HepG2 (cell line): Measurements from ENCODE around the gene OLFM1. TPM values are rescaled to one million over a fixed set of nuclear protein-coding genes. Genes with fewer than 3 reads are reported as not detected.

ENCODE experiments used
- HOXA7 ChIP-seq: sonication (generic); formaldehyde crosslinking; IDR thresholded peaks from 2 replicates; pipeline ENCODE4 v1.8.1; 2022; ENCODE audit warnings: mild to moderate bottlenecking, missing genetic modification reagents, moderate library complexity
- JUN ChIP-seq: sonication (generic); formaldehyde crosslinking; IDR thresholded peaks from 2 replicates; pipeline ENCODE4 v1.4.0; 2020; ENCODE audit warnings: mild to moderate bottlenecking, missing genetic modification reagents
- JUNB ChIP-seq: sonication (generic); formaldehyde crosslinking; IDR thresholded peaks from 2 replicates; pipeline ENCODE4 v1.8.0; 2022; ENCODE audit warnings: missing genetic modification reagents, mild to moderate bottlenecking, borderline replicate concordance
- NKX3-1 ChIP-seq: sonication (generic); formaldehyde crosslinking; IDR thresholded peaks from 2 replicates; pipeline ENCODE4 v1.5.0; 2020; ENCODE audit warnings: missing genetic modification reagents
- SP2 ChIP-seq: sonication (generic); formaldehyde crosslinking; IDR thresholded peaks from 2 replicates; pipeline ENCODE4 v1.5.1; 2020; ENCODE audit warnings: mild to moderate bottlenecking, missing genetic modification reagents
- WIZ ChIP-seq: sonication (generic); formaldehyde crosslinking; IDR thresholded peaks from 2 replicates; pipeline ENCODE4 v1.5.1; 2020; ENCODE audit warnings: mild to moderate bottlenecking, missing genetic modification reagents
- ZEB1 ChIP-seq: IDR thresholded peaks from 2 replicates; pipeline ENCODE4 v1.6.1; 2012; ENCODE audit warnings: mild to moderate bottlenecking, low read depth, inconsistent platforms; ENCODE audit not compliant: insufficient replicate concordance
- ZFP62 ChIP-seq: sonication (generic); formaldehyde crosslinking; IDR thresholded peaks from 2 replicates; pipeline ENCODE4 v1.4.0; 2020; ENCODE audit warnings: missing genetic modification reagents
- ZMYM3 ChIP-seq: sonication (generic); formaldehyde crosslinking; IDR thresholded peaks from 2 replicates; pipeline ENCODE4 v1.5.1; 2020; ENCODE audit warnings: mild to moderate bottlenecking, missing genetic modification reagents
- polyA plus RNA-seq, 8 experiments: library from polyadenylated mRNA; depleted of rRNA in 3 of 8; stranded (reverse) in 7 of 8; unstranded in 1 of 8; fragments of >200 nt; fragmentation: Illumina TruSeq in 4 of 8; extraction: Trizol in 4 of 8; gene quantifications; 2 replicates each; pipeline versions ENCODE4 v1.2.1 to v1.2.3, GENCODE V29; 2011 to 2016; ENCODE audit warnings: low read depth in 4 of 8, missing spikeins in 1 of 8, mixed read lengths in 1 of 8; ENCODE audit not compliant: insufficient read depth in 1 of 8
- total RNA-seq, 5 experiments: library from RNA; depleted of rRNA; stranded (reverse); fragments of >200 nt; fragmentation: Illumina TruSeq; extraction: Trizol; gene quantifications; 2 replicates each; pipeline ENCODE4 v1.2.3, GENCODE V29; 2016; ENCODE audit warnings: low read depth in 1 of 5
- TF ChIP-seq, protein P1 (sequence below): sonication (generic); formaldehyde crosslinking; IDR thresholded peaks from 2 replicates; pipeline ENCODE4 v1.4.0; 2020; ENCODE audit warnings: missing genetic modification reagents, borderline replicate concordance
- TF ChIP-seq, protein P2 (sequence below): sonication (generic); formaldehyde crosslinking; IDR thresholded peaks from 2 replicates; pipeline ENCODE4 v1.4.0; 2020; ENCODE audit warnings: missing genetic modification reagents
- TF ChIP-seq, protein P3 (sequence below): sonication (generic); formaldehyde crosslinking; IDR thresholded peaks from 2 replicates; pipeline ENCODE4 v1.4.0; 2020; ENCODE audit warnings: missing genetic modification reagents
- TF ChIP-seq, protein P4 (sequence below): sonication (generic); formaldehyde crosslinking; IDR thresholded peaks from 2 replicates; pipeline ENCODE4 v1.8.1; 2023; ENCODE audit warnings: mild to moderate bottlenecking, moderate library complexity, missing genetic modification reagents
- TF ChIP-seq, protein P5 (sequence below): sonication (generic); formaldehyde crosslinking; IDR thresholded peaks from 2 replicates; pipeline ENCODE4 v1.5.0; 2020; ENCODE audit warnings: mild to moderate bottlenecking, missing genetic modification reagents
- TF ChIP-seq, protein P6 (sequence below): sonication (generic); formaldehyde crosslinking; IDR thresholded peaks from 2 replicates; pipeline ENCODE4 v1.8.0; 2022; ENCODE audit warnings: missing genetic modification reagents, mild to moderate bottlenecking, borderline replicate concordance

Gene OLFM1
- total and polyA plus RNA-seq, 2 of the 13 experiments (the other 11 are each of a cell fraction or from before 2014, with no cell fraction given) = not detected

DNA sequence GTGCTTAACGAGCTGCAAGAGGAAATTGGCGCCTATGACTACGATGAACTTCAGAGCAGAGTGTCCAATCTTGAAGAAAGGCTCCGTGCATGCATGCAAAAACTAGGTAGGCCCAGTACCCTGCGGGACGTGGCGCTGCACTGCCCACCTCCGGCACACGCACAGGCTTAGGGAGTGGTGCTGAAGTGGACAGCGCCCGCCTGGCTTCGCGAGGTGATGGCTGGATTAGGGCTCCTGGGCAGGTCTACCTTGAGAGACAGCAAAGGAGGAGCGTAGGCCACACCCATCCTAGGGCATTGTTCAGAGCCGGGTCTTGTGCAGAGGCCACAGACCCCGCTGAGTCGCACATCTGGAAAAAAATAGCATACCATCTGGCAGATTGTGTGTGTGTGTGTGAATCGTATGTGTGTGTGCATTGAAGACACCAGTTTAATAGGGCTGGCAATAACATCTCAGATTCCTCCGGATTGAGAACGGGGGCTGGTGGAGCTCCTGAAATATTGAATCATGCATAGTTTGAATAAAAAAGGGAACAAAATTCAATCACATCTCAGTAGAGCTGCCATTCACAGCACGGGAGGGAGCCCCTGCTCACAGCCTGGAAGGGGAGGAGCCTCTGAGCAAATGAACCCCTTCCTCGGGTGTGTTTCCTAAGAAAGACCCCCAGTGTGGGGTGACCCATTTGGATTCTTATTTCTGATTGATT, 11.1 kb downstream of the OLFM1 start (continued):
- no peak for TF ChIP-seq SP2 (CRISPR knock-in tag)
- TF ChIP-seq, protein P1, sequence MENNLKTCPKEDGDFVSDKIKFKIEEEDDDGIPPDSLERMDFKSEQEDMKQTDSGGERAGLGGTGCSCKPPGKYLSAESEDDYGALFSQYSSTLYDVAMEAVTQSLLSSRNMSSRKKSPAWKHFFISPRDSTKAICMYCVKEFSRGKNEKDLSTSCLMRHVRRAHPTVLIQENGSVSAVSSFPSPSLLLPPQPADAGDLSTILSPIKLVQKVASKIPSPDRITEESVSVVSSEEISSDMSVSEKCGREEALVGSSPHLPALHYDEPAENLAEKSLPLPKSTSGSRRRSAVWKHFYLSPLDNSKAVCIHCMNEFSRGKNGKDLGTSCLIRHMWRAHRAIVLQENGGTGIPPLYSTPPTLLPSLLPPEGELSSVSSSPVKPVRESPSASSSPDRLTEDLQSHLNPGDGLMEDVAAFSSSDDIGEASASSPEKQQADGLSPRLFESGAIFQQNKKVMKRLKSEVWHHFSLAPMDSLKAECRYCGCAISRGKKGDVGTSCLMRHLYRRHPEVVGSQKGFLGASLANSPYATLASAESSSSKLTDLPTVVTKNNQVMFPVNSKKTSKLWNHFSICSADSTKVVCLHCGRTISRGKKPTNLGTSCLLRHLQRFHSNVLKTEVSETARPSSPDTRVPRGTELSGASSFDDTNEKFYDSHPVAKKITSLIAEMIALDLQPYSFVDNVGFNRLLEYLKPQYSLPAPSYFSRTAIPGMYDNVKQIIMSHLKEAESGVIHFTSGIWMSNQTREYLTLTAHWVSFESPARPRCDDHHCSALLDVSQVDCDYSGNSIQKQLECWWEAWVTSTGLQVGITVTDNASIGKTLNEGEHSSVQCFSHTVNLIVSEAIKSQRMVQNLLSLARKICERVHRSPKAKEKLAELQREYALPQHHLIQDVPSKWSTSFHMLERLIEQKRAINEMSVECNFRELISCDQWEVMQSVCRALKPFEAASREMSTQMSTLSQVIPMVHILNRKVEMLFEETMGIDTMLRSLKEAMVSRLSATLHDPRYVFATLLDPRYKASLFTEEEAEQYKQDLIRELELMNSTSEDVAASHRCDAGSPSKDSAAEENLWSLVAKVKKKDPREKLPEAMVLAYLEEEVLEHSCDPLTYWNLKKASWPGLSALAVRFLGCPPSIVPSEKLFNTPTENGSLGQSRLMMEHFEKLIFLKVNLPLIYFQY = no peak
- TF ChIP-seq, protein P2, sequence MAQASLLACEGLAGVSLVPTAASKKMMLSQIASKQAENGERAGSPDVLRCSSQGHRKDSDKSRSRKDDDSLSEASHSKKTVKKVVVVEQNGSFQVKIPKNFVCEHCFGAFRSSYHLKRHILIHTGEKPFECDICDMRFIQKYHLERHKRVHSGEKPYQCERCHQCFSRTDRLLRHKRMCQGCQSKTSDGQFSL (CRISPR knock-in tag) = no peak
- TF ChIP-seq, protein P3, sequence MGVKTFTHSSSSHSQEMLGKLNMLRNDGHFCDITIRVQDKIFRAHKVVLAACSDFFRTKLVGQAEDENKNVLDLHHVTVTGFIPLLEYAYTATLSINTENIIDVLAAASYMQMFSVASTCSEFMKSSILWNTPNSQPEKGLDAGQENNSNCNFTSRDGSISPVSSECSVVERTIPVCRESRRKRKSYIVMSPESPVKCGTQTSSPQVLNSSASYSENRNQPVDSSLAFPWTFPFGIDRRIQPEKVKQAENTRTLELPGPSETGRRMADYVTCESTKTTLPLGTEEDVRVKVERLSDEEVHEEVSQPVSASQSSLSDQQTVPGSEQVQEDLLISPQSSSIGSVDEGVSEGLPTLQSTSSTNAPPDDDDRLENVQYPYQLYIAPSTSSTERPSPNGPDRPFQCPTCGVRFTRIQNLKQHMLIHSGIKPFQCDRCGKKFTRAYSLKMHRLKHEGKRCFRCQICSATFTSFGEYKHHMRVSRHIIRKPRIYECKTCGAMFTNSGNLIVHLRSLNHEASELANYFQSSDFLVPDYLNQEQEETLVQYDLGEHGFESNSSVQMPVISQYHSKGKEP (CRISPR knock-in tag) = no peak
- TF ChIP-seq JUN (CRISPR knock-in tag) = no peak
- TF ChIP-seq, protein P4, sequence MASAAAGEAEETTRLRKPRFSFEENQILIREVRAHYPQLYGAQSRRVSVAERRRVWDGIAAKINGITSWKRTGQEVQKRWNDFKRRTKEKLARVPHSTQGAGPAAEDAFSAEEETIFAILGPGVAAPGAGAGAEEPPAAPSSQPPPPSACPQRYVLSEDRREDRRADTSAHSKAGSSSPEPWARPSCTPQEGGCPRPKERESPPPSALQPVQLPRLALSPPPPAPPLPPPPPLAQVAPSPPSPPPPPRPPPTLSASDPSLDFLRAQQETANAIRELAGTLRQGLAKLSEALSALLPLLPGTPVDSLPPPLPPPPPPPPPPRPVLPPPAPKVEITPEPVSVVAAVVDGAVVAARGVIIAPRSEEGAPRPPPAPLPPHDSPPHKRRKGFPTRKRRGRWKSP (CRISPR knock-in tag) = no peak
- TF ChIP-seq, protein P5, sequence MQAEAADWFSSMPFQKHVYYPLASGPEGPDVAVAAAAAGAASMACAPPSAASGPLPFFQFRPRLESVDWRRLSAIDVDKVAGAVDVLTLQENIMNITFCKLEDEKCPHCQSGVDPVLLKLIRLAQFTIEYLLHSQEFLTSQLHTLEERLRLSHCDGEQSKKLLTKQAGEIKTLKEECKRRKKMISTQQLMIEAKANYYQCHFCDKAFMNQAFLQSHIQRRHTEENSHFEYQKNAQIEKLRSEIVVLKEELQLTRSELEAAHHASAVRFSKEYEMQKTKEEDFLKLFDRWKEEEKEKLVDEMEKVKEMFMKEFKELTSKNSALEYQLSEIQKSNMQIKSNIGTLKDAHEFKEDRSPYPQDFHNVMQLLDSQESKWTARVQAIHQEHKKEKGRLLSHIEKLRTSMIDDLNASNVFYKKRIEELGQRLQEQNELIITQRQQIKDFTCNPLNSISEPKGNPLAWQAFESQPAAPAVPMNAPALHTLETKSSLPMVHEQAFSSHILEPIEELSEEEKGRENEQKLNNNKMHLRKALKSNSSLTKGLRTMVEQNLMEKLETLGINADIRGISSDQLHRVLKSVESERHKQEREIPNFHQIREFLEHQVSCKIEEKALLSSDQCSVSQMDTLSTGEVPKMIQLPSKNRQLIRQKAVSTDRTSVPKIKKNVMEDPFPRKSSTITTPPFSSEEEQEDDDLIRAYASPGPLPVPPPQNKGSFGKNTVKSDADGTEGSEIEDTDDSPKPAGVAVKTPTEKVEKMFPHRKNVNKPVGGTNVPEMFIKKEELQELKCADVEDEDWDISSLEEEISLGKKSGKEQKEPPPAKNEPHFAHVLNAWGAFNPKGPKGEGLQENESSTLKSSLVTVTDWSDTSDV (CRISPR knock-in tag) = no peak
- no peak for TF ChIP-seq ZFP62 (CRISPR knock-in tag)
- no peak for TF ChIP-seq ZMYM3 (CRISPR knock-in tag)
- 0 out of 2 replicates have a peak, but pooled peaks have one; percentile 20 for TF ChIP-seq JUNB (CRISPR knock-in tag)
- no peak for TF ChIP-seq NKX3-1 (CRISPR knock-in tag)
- TF ChIP-seq HOXA7 (CRISPR knock-in tag) = no peak
- no peak for TF ChIP-seq ZEB1
- peak; percentile 89; the same call in 1 of the 2 replicates for TF ChIP-seq WIZ
- TF ChIP-seq, protein P6, sequence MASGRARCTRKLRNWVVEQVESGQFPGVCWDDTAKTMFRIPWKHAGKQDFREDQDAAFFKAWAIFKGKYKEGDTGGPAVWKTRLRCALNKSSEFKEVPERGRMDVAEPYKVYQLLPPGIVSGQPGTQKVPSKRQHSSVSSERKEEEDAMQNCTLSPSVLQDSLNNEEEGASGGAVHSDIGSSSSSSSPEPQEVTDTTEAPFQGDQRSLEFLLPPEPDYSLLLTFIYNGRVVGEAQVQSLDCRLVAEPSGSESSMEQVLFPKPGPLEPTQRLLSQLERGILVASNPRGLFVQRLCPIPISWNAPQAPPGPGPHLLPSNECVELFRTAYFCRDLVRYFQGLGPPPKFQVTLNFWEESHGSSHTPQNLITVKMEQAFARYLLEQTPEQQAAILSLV = no peak
